Body of pancreas (tissue), 4 donors: ENCODE data around the gene PHF21B. TPM values are rescaled to one million over a fixed set of nuclear protein-coding genes. Genes with fewer than 3 reads are reported as not detected.

Experiments used
- ATAC-seq: fragments of 150-250 bp; one replicate; pipeline ENCODE4 v1.9.1; 2016
- DNase-seq, 4 donors: peaks; one replicate each; pipeline ENCODE4 v3.0.0-alpha.2; 2019
- H3K27ac ChIP-seq, 4 donors: fragments of 200-600 bp; sonication (generic); 1 replicate in 3 of 4; 2 replicates in 1 of 4; pipeline versions ENCODE4 v1.5.1 to v1.6.1; 2016 to 2019; ENCODE audit warnings: mild to moderate bottlenecking in 1 of 4, mixed read lengths in 1 of 4, moderate library complexity in 1 of 4
- H3K27me3 ChIP-seq, 2 donors: fragments of 200-600 bp; sonication (generic); one replicate each; pipeline ENCODE4 v1.6.0; 2016; ENCODE audit warnings: mild to moderate bottlenecking in 1 of 2
- H3K36me3 ChIP-seq, 2 donors: fragments of 200-600 bp; sonication (generic); replicated peaks in 1 of 2; 2 replicates each; pipeline ENCODE4 v1.5.1; 2016; ENCODE audit warnings: low read depth in 2 of 2; ENCODE audit not compliant: insufficient read depth in 1 of 2
- H3K4me1 ChIP-seq: fragments of 200-600 bp; sonication (generic); one replicate; pipeline ENCODE4 v1.6.0; 2016
- H3K4me3 ChIP-seq, 2 donors: fragments of 200-600 bp; sonication (generic); 1 replicate in 1 of 2; 2 replicates in 1 of 2; pipeline ENCODE4 v1.5.1; 2016 to 2019
- H3K9me3 ChIP-seq, 3 donors: fragments of 200-600 bp; sonication (generic); 1 replicate in 2 of 3; 2 replicates in 1 of 3; pipeline ENCODE4 v1.5.1; 2016
- CTCF ChIP-seq, 7 experiments: fragments of 450-650 bp in 4 of 7; fragments of 200-600 bp in 3 of 7; sonication (generic) in 3 of 7; IDR thresholded peaks; one replicate each; pipeline ENCODE4 v1.5.1; 2016 to 2019; ENCODE audit warnings: antibody characterized with exemption in 7 of 7
- POLR2A ChIP-seq, 3 donors: fragments of 450-650 bp; IDR thresholded peaks; one replicate each; pipeline ENCODE4 v1.6.1; 2016; ENCODE audit warnings: antibody characterized with exemption in 3 of 3, mild to moderate bottlenecking in 2 of 3
- WGBS, 2 donors: methylation state at CpG; one replicate each; pipeline ENCODE4 v1.1.5; 2017; 5-methylcytosine and 5-hydroxymethylcytosine counted together
- intact Hi-C: fragments of 100-400 bp; cut with DNase I; formaldehyde crosslinking; loops from one replicate; pipeline ENCODE4 v1.15.1; 2023
- total RNA-seq, 2 donors: library from RNA; depleted of rRNA; stranded (reverse); fragments of >200 nt; gene quantifications; one replicate each; pipeline ENCODE4 v1.1.0, GENCODE V29; 2016

PHF21B gene
- total RNA-seq, 2 donors from 2014 or later = under 0.01 TPM; not detected in 1

DNA sequence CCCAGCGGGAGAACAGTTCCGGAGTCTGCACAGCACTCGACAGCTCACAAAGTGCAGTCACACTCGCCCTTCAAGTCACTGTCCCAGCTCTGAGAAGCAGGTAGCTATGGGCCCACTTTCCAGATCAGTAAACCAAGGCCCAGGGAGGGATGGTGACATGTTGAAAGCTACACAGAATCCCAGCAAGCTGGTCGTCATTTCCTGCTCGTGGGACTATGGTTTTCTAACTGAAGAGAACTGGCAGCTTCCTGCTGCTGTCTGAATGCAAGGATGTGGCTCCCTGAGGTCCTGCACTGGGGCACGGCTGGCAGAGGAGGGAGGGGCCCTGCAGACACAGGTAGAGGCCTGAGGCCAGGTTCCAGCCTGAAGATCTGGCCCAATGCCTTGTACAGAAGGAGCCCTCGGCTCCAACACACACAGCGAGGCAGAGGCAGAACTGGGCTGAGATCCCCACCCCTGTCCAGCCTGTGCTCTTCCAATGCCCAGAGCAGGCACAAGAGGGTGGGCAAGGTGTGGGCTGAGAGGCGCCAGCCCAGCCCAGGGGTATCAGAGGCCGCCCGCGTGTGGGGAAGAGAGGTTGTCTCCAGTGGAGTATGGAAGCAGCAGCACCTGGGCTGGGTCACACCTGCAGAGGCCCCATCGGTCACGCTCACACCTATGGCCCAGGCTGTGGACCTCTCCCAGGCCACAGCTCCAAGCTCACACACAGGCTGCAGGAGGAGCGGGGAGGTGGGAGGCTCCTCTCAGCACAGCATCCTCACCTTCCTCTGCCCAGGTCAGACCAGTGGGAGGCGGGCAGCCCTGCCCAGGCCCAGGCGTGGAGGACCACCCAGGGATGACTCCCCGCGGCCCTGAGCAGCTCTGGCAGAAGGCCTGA, 119.2 kb downstream of the PHF21B start:
- no peak overlapping the region for H3K27ac ChIP-seq
- TF ChIP-seq CTCF (IDR thresholded peaks at IDR 0.05) = no peak
- no peak for TF ChIP-seq POLR2A (IDR thresholded peaks at IDR 0.05)
- no peaks in the 10 kb centered on the region for H3K27me3 ChIP-seq
- H3K9me3 ChIP-seq = no peaks in the 10 kb centered on the region
- no peak overlapping the region for H3K4me3 ChIP-seq
- intact Hi-C loops = no loop called here
- no peaks in the 10 kb centered on the region for H3K36me3 ChIP-seq
- no peak for ATAC-seq
- no peak for DNase-seq
- no peaks in the 10 kb centered on the region for H3K4me1 ChIP-seq
- 65 to 84% methylated on average over 3 to 17 of the region's 20 CpGs for WGBS, 2 donors

GRCh38 chr22:44889255-44889878, 120.4 kb downstream of the PHF21B start:
- H3K27ac ChIP-seq = no peak overlapping the region
- DNase-seq (no peak), ATAC-seq (no peak)
- TF ChIP-seq POLR2A (IDR thresholded peaks at IDR 0.05) = no peak
- no peak for TF ChIP-seq CTCF (IDR thresholded peaks at IDR 0.05)
- H3K4me1 ChIP-seq = no peaks in the 10 kb centered on the region
- no peaks in the 10 kb centered on the region for H3K27me3 ChIP-seq
- WGBS, 2 donors = 62 to 68% methylated on average over 13 to 14 of the region's 14 CpGs
- H3K4me3 ChIP-seq = no peak overlapping the region
- intact Hi-C loops = no loop called here
- no peaks in the 10 kb centered on the region for H3K36me3 ChIP-seq
- H3K9me3 ChIP-seq = no peaks in the 10 kb centered on the region

DNA sequence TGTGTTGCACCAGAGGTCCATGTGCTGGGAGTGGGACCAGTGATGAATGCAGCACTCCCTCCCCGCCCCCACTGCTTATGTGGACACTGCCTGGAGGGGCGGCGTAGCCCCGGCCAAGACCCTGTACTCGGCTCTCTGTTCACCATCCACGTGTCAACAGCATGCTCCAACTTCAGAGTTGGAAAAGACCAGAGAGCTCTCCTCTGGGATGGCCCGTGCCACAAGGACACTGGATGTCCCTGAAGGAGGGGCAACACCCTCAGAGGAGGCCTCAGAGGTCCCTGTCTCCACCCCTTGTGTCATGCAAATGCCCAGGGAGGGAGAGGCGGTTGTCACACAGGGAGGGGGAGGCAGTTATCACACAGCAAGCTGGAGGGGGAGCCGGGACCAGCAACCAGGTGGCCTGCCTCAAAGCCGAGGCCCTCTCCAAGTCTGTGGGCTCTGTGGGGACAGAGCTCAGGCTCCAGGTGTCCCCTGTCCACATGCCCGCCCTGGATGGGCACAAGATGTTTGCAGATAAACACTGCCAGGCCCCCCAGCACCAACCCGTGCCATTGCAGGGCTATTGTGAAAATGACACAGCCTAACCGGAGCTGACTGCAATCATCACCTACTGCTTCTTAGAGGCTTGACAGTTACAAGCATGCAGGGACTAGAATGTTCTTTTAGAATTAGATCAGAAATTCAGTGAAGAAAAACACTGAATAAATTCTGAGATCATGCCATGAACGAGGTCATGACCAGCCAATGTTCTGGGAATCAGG, 121.1 kb downstream of the PHF21B start:
- intact Hi-C loops = no loop called here
- TF ChIP-seq CTCF (IDR thresholded peaks at IDR 0.05) (no peak), POLR2A (IDR thresholded peaks at IDR 0.05) (no peak)
- Histone ChIP-seq H3K27ac (no peak overlapping the region), H3K36me3 (no peaks in the 10 kb centered on the region), H3K4me1 (no peaks in the 10 kb centered on the region), H3K9me3 (no peaks in the 10 kb centered on the region), H3K27me3 (no peaks in the 10 kb centered on the region), H3K4me3 (no peak overlapping the region)
- 64 to 69% methylated on average over 8 to 14 of the region's 14 CpGs for whole genome bisulfite sequencing, 2 donors
- DNase-seq (no peak), ATAC-seq (no peak)

GRCh38 chr22:44887941-44888366, 121.9 kb downstream of the PHF21B start:
- TF ChIP-seq POLR2A (IDR thresholded peaks at IDR 0.05) = no peak
- no peak for TF ChIP-seq CTCF (IDR thresholded peaks at IDR 0.05)
- WGBS, 2 donors = 74 to 90% methylated on average over 8 to 13 of the region's 16 CpGs
- H3K27ac ChIP-seq = no peak overlapping the region
- no peak overlapping the region for H3K4me3 ChIP-seq
- H3K9me3 ChIP-seq = no peaks in the 10 kb centered on the region
- intact Hi-C loops = no loop called here
- H3K4me1 ChIP-seq = no peaks in the 10 kb centered on the region
- ATAC-seq (no peak), DNase-seq (no peak)
- no peaks in the 10 kb centered on the region for H3K36me3 ChIP-seq
- H3K27me3 ChIP-seq = no peaks in the 10 kb centered on the region
